ENCODE results near the gene SMYD3. TPM values are rescaled to one million over a fixed set of nuclear protein-coding genes. Genes with fewer than 3 reads are reported as not detected.

Gene SMYD3
- total RNA-seq, 1 donor from 2014 or later: 23.5 TPM

- Histone ChIP-seq H3K9me3 (ENCODE audit: control insufficient read depth in 3 of 3, low read length in 3 of 3) (no peaks in the 10 kb centered on the region), H3K27me3 (ENCODE audit: control insufficient read depth in 3 of 3, insufficient read depth in 3 of 3, low read length in 3 of 3) (no peaks in the 10 kb centered on the region), H3K36me3 (ENCODE audit: control insufficient read depth in 3 of 3, insufficient read depth in 3 of 3, low read length in 3 of 3) (no peaks in the 10 kb centered on the region), H3K4me3 (ENCODE audit: low read length in 3 of 3) (no peak overlapping the region), H3K27ac (ENCODE audit: low read depth, low read length) (no peak overlapping the region), H3K9ac (ENCODE audit: low read depth in 1 of 3, low read length in 3 of 3) (no peak overlapping the region), H3K4me1 (ENCODE audit: control insufficient read depth in 3 of 3, insufficient read depth in 3 of 3, low read length in 3 of 3) (no peaks in the 10 kb centered on the region)
Measured at GRCh38 chr1:246181241-246181640, 325.8 kb downstream of the SMYD3 start.

DNA sequence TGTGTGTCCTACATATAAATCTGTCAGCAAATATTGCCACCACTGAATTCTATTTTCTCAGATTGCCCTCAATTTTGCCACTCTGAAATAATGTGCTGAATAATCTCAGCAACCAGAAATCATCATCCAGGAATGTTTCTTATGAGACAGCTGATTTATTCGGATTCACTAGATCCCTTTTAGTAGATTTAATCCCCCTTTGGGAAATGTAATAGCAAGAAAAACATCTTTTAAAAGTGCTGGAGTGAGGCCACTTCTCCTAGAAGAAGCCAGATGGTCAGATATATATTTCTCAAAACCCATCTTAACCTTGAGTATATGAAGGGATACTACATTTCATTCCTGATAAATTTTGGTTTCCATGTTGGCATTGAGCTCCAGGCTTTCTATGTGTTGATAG lies 327.7 kb downstream of the SMYD3 start:
- Histone ChIP-seq H3K36me3 (ENCODE audit: control insufficient read depth in 3 of 3, insufficient read depth in 3 of 3, low read length in 3 of 3) (no peaks in the 10 kb centered on the region), H3K4me3 (ENCODE audit: low read length in 3 of 3) (no peak overlapping the region), H3K27me3 (ENCODE audit: control insufficient read depth in 3 of 3, insufficient read depth in 3 of 3, low read length in 3 of 3) (no peaks in the 10 kb centered on the region), H3K9me3 (ENCODE audit: control insufficient read depth in 3 of 3, low read length in 3 of 3) (no peaks in the 10 kb centered on the region), H3K9ac (ENCODE audit: low read depth in 1 of 3, low read length in 3 of 3) (no peak overlapping the region), H3K27ac (ENCODE audit: low read depth, low read length) (no peak overlapping the region), H3K4me1 (ENCODE audit: control insufficient read depth in 3 of 3, insufficient read depth in 3 of 3, low read length in 3 of 3) (no peaks in the 10 kb centered on the region)

- Histone ChIP-seq H3K27ac (ENCODE audit: low read depth, low read length) (no peak overlapping the region), H3K9me3 (ENCODE audit: control insufficient read depth in 3 of 3, low read length in 3 of 3) (no peaks in the 10 kb centered on the region), H3K27me3 (ENCODE audit: control insufficient read depth in 3 of 3, insufficient read depth in 3 of 3, low read length in 3 of 3) (no peaks in the 10 kb centered on the region), H3K4me1 (ENCODE audit: control insufficient read depth in 3 of 3, insufficient read depth in 3 of 3, low read length in 3 of 3) (no peaks in the 10 kb centered on the region), H3K36me3 (ENCODE audit: control insufficient read depth in 3 of 3, insufficient read depth in 3 of 3, low read length in 3 of 3) (no peaks in the 10 kb centered on the region), H3K4me3 (ENCODE audit: low read length in 3 of 3) (no peak overlapping the region), H3K9ac (ENCODE audit: low read depth in 1 of 3, low read length in 3 of 3) (no peak overlapping the region)
Measured at GRCh38 chr1:246178717-246179311, 328.3 kb downstream of the SMYD3 start.

DNA sequence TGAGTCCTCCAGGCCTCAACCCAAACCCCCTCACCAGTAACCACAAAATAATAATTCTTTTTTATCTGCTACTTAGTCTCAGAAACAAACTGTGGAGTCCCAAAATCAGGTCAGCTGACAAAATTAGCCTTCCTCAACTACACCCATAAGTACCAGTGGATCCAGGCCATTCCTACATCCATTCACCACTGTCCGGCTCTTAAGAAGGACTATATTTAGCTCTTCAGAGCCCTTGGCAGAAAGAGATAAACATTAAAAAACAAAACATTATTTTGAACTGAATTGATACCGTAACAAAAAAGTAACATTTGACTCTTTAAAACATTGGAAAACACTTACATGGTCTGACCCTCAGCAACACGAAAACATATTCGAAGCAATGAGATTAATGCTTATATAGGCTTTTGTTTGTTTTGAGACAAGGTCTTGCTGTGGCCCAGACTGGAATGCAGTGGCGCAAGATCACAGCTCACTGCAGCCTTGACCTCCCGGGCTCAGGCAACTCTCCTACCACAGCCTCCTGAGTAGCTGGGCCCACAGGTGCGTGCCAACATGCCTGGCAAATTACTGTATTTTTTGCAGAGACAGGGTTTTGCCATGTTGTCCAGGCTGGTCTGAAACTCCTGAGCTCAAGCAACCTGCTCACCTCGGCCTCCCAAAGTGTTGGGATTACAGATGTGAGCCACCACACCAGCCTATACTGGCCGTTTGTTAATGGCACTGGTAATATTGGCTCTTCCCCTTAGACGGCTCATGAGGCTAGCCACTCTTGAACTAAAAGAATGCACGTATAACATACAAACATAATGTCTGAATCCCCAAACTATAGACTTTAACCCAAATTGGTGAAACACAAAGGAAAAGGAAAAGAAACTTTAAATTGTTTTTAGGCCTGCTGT lies 330.7 kb downstream of the SMYD3 start:
- Histone ChIP-seq H3K27me3 (ENCODE audit: control insufficient read depth in 3 of 3, insufficient read depth in 3 of 3, low read length in 3 of 3) (no peaks in the 10 kb centered on the region), H3K9me3 (ENCODE audit: control insufficient read depth in 3 of 3, low read length in 3 of 3) (no peaks in the 10 kb centered on the region), H3K27ac (ENCODE audit: low read depth, low read length) (no peak overlapping the region), H3K4me3 (ENCODE audit: low read length in 3 of 3) (no peak overlapping the region), H3K4me1 (ENCODE audit: control insufficient read depth in 3 of 3, insufficient read depth in 3 of 3, low read length in 3 of 3) (no peaks in the 10 kb centered on the region), H3K36me3 (ENCODE audit: control insufficient read depth in 3 of 3, insufficient read depth in 3 of 3, low read length in 3 of 3) (no peaks in the 10 kb centered on the region), H3K9ac (ENCODE audit: low read depth in 1 of 3, low read length in 3 of 3) (no peak overlapping the region)

GRCh38 chr1:246170574-246171261 lies 336.4 kb downstream of the SMYD3 start:
- Histone ChIP-seq H3K4me3 (ENCODE audit: low read length in 3 of 3) (no peak overlapping the region), H3K27me3 (ENCODE audit: control insufficient read depth in 3 of 3, insufficient read depth in 3 of 3, low read length in 3 of 3) (no peaks in the 10 kb centered on the region), H3K27ac (ENCODE audit: low read depth, low read length) (no peak overlapping the region), H3K36me3 (ENCODE audit: control insufficient read depth in 3 of 3, insufficient read depth in 3 of 3, low read length in 3 of 3) (no peaks in the 10 kb centered on the region), H3K9me3 (ENCODE audit: control insufficient read depth in 3 of 3, low read length in 3 of 3) (no peaks in the 10 kb centered on the region), H3K9ac (ENCODE audit: low read depth in 1 of 3, low read length in 3 of 3) (no peak overlapping the region), H3K4me1 (ENCODE audit: control insufficient read depth in 3 of 3, insufficient read depth in 3 of 3, low read length in 3 of 3) (no peaks in the 10 kb centered on the region)

GRCh38 chr1:246169486-246169885 lies 337.6 kb downstream of the SMYD3 start:
- H3K9ac ChIP-seq (ENCODE audit: low read depth in 1 of 3, low read length in 3 of 3): no peak overlapping the region
- no peaks in the 10 kb centered on the region for H3K36me3 ChIP-seq (ENCODE audit: control insufficient read depth in 3 of 3, insufficient read depth in 3 of 3, low read length in 3 of 3)
- H3K27ac ChIP-seq (ENCODE audit: low read depth, low read length): no peak overlapping the region
- H3K9me3 ChIP-seq (ENCODE audit: control insufficient read depth in 3 of 3, low read length in 3 of 3): no peaks in the 10 kb centered on the region
- H3K27me3 ChIP-seq (ENCODE audit: control insufficient read depth in 3 of 3, insufficient read depth in 3 of 3, low read length in 3 of 3): no peaks in the 10 kb centered on the region
- H3K4me1 ChIP-seq (ENCODE audit: control insufficient read depth in 3 of 3, insufficient read depth in 3 of 3, low read length in 3 of 3): no peaks in the 10 kb centered on the region
- no peak overlapping the region for H3K4me3 ChIP-seq (ENCODE audit: low read length in 3 of 3)

DNA sequence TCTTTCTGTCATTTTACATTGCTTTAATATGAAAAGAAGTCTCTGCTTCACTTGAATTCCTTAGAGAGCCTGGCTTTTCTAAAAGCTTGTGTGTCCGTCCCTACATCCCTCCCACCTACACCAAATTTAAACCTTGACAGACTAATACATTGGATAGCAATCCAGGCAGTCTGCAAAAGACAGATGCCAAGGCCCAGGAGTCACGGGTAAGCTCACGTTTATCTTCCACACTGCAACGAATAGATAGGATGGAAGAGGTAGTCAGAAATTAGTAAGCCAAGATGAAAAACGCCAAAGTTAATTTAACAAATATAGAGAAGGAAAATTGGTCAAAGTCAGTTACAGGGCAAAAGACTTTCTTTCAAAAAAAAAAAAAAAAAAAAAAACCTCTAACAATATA lies 338.1 kb downstream of the SMYD3 start:
- Histone ChIP-seq H3K27ac (ENCODE audit: low read depth, low read length) (no peak overlapping the region), H3K4me3 (ENCODE audit: low read length in 3 of 3) (no peak overlapping the region), H3K9ac (ENCODE audit: low read depth in 1 of 3, low read length in 3 of 3) (no peak overlapping the region), H3K9me3 (ENCODE audit: control insufficient read depth in 3 of 3, low read length in 3 of 3) (no peaks in the 10 kb centered on the region), H3K4me1 (ENCODE audit: control insufficient read depth in 3 of 3, insufficient read depth in 3 of 3, low read length in 3 of 3) (no peaks in the 10 kb centered on the region), H3K36me3 (ENCODE audit: control insufficient read depth in 3 of 3, insufficient read depth in 3 of 3, low read length in 3 of 3) (no peaks in the 10 kb centered on the region), H3K27me3 (ENCODE audit: control insufficient read depth in 3 of 3, insufficient read depth in 3 of 3, low read length in 3 of 3) (no peaks in the 10 kb centered on the region)

DNA sequence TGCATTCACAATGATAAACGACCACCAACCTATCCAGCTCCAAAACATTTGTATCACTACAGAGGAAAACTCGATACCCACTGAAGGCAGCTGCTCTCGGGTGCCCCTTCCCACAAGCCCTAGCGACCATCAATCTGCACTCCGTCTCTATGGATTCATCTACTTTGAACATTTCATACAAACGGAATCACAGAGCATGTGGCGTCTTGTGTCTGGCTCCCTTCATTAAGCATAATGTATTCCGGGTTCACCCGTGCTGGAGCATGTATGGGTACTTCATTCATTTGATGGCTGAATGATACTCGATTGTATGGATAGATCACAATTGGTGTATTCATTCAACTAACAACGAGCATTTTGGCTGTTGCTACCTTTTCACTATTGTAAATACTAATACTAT lies 340.2 kb downstream of the SMYD3 start:
- Histone ChIP-seq H3K9ac (ENCODE audit: low read depth in 1 of 3, low read length in 3 of 3) (no peak overlapping the region), H3K9me3 (ENCODE audit: control insufficient read depth in 3 of 3, low read length in 3 of 3) (no peaks in the 10 kb centered on the region), H3K27ac (ENCODE audit: low read depth, low read length) (no peak overlapping the region), H3K4me3 (ENCODE audit: low read length in 3 of 3) (no peak overlapping the region), H3K36me3 (ENCODE audit: control insufficient read depth in 3 of 3, insufficient read depth in 3 of 3, low read length in 3 of 3) (no peaks in the 10 kb centered on the region), H3K27me3 (ENCODE audit: control insufficient read depth in 3 of 3, insufficient read depth in 3 of 3, low read length in 3 of 3) (no peaks in the 10 kb centered on the region), H3K4me1 (ENCODE audit: control insufficient read depth in 3 of 3, insufficient read depth in 3 of 3, low read length in 3 of 3) (no peaks in the 10 kb centered on the region)

GRCh38 chr1:246165826-246166709 lies 341.0 kb downstream of the SMYD3 start:
- Histone ChIP-seq H3K4me3 (ENCODE audit: low read length in 3 of 3) (no peak overlapping the region), H3K27ac (ENCODE audit: low read depth, low read length) (no peak overlapping the region), H3K9me3 (ENCODE audit: control insufficient read depth in 3 of 3, low read length in 3 of 3) (no peaks in the 10 kb centered on the region), H3K27me3 (ENCODE audit: control insufficient read depth in 3 of 3, insufficient read depth in 3 of 3, low read length in 3 of 3) (no peaks in the 10 kb centered on the region), H3K9ac (ENCODE audit: low read depth in 1 of 3, low read length in 3 of 3) (no peak overlapping the region), H3K36me3 (ENCODE audit: control insufficient read depth in 3 of 3, insufficient read depth in 3 of 3, low read length in 3 of 3) (no peaks in the 10 kb centered on the region), H3K4me1 (ENCODE audit: control insufficient read depth in 3 of 3, insufficient read depth in 3 of 3, low read length in 3 of 3) (no peaks in the 10 kb centered on the region)

All from skeletal muscle tissue (tissue), 4 donors.